Endothelial cell of umbilical vein (primary cell): ENCODE data around the gene DIAPH1. TPM values are rescaled to one million over a fixed set of nuclear protein-coding genes. Genes with fewer than 3 reads are reported as not detected.
A peak's percentile ranks its signal among the peaks of the same experiment; 100 is the strongest.

Experiments
- BruUV-seq: library from RNA; stranded (reverse); fragments of 400-500 nt; replicated peaks from 2 replicates; lab custom pipeline; 2021; lab: Mats Ljungman, UMichigan
- CTCF ChIA-PET: fragments of 300-600, 350-600 bp; sonication (Branson Sonifier 250); formaldehyde crosslinking; loops from one replicate; lab custom pipeline; 2021; ENCODE audit warnings: antibody characterized with exemption, inconsistent platforms; lab: Charles Lee
- POLR2A ChIA-PET: fragments of 300-600, 350-600 bp; sonication (Branson Sonifier 250); formaldehyde crosslinking; loops from one replicate; lab custom pipeline; 2021; ENCODE audit warnings: antibody characterized with exemption, inconsistent platforms; lab: Charles Lee
- DNase-seq: peaks from one replicate; pipeline ENCODE4 v3.0.0-alpha.2; 2011; ENCODE audit warnings: low read depth, low spot score
- FAIRE-seq: peaks from 2 replicates; lab custom pipeline; 2011; peaks lifted over from hg19 to GRCh38; lab: Jason Lieb, UNC
- H2AFZ ChIP-seq: 2 replicates; pipeline ENCODE4 v1.6.0; 2012; ENCODE audit warnings: low read depth, low read length, control low read depth, inconsistent platforms
- H3K27ac ChIP-seq: 2 replicates; pipeline ENCODE4 v1.5.1; 2011; ENCODE audit warnings: low read depth, mild to moderate bottlenecking, control low read depth, low read length, moderate library complexity; ENCODE audit not compliant: insufficient read depth
- H3K27me3 ChIP-seq, 2 experiments: 2 replicates each; pipeline versions ENCODE4 v1.6.0 to v1.6.1; 2011; ENCODE audit warnings: low read length in 2 of 2, mixed read lengths in 1 of 2; ENCODE audit not compliant: control insufficient read depth in 2 of 2, insufficient read depth in 2 of 2
- H3K36me3 ChIP-seq, 2 experiments: 2 replicates in 1 of 2; 3 replicates in 1 of 2; pipeline ENCODE4 v1.5.1; 2011; ENCODE audit warnings: low read length in 2 of 2, mild to moderate bottlenecking in 1 of 2, moderate library complexity in 1 of 2; ENCODE audit not compliant: control insufficient read depth in 2 of 2, insufficient read depth in 2 of 2; ENCODE audit errors: extremely low read depth in 1 of 2
- H3K4me1 ChIP-seq: 3 replicates; pipeline ENCODE4 v1.5.1; 2011; ENCODE audit warnings: mild to moderate bottlenecking, low read length; ENCODE audit not compliant: control insufficient read depth, insufficient read depth; ENCODE audit errors: extremely low read depth
- H3K4me2 ChIP-seq: 2 replicates; pipeline ENCODE4 v1.6.1; 2011; ENCODE audit warnings: low read length, control low read depth, mixed read lengths; ENCODE audit not compliant: insufficient read depth
- H3K4me3 ChIP-seq, 3 experiments: fragments of 200-600 bp in 1 of 3; sonication (generic), shearing (Covaris generic) in 1 of 3; replicated peaks in 1 of 3; 2 replicates each; pipeline ENCODE4 v1.5.1; 2011 to 2016; ENCODE audit warnings: control low read depth in 3 of 3, low read length in 3 of 3, mild to moderate bottlenecking in 2 of 3, inconsistent platforms in 1 of 3, low read depth in 1 of 3, moderate library complexity in 1 of 3; ENCODE audit not compliant: insufficient read depth in 1 of 3
- H3K79me2 ChIP-seq: 2 replicates; pipeline ENCODE4 v1.6.0; 2012; ENCODE audit warnings: low read length, inconsistent platforms; ENCODE audit not compliant: control insufficient read depth, insufficient read depth
- H3K9ac ChIP-seq: replicated peaks from 2 replicates; pipeline ENCODE3; 2011; ENCODE audit warnings: low read length, control low read depth; ENCODE audit not compliant: insufficient read depth; ENCODE audit errors: extremely low read depth
- H3K9me1 ChIP-seq: replicated peaks from 3 replicates; pipeline ENCODE4 v1.6.0; 2011; ENCODE audit warnings: mild to moderate bottlenecking, low read length; ENCODE audit not compliant: control insufficient read depth, insufficient read depth; ENCODE audit errors: extremely low read depth
- H3K9me3 ChIP-seq: replicated peaks from 2 replicates; pipeline ENCODE4 v1.5.1; 2012; ENCODE audit warnings: low read length, inconsistent platforms; ENCODE audit not compliant: control insufficient read depth, insufficient read depth
- H4K20me1 ChIP-seq: replicated peaks from 2 replicates; pipeline ENCODE3; 2011; ENCODE audit warnings: mild to moderate bottlenecking, low read length; ENCODE audit not compliant: control insufficient read depth, insufficient read depth; ENCODE audit errors: extremely low read depth
- EZH2 ChIP-seq: IDR thresholded peaks from 2 replicates; pipeline ENCODE4 v1.6.1; 2012; ENCODE audit warnings: borderline replicate concordance, low read depth, mild to moderate bottlenecking, moderate library complexity, low read length, inconsistent platforms; ENCODE audit not compliant: severe bottlenecking
- FOS ChIP-seq: IDR thresholded peaks from 2 replicates; pipeline ENCODE4 v1.6.1; 2011; ENCODE audit warnings: mild to moderate bottlenecking, low read length, moderate library complexity, borderline replicate concordance; ENCODE audit not compliant: insufficient read depth
- GATA2 ChIP-seq: IDR thresholded peaks from 2 replicates; pipeline ENCODE4 v1.7.0; 2011; ENCODE audit warnings: low read depth, mild to moderate bottlenecking, moderate library complexity, mixed read lengths, low read length; ENCODE audit not compliant: insufficient read length, insufficient read depth
- JUN ChIP-seq: IDR thresholded peaks from 2 replicates; pipeline ENCODE4 v1.6.1; 2011; ENCODE audit warnings: borderline replicate concordance, low read depth; ENCODE audit not compliant: insufficient read length, insufficient read depth
- MAX ChIP-seq: IDR thresholded peaks from 2 replicates; pipeline ENCODE4 v1.6.1; 2011; ENCODE audit not compliant: insufficient read depth, insufficient read length
- POLR2A ChIP-seq: IDR thresholded peaks from 2 replicates; pipeline ENCODE4 v1.6.1; 2012; ENCODE audit warnings: low read depth, mild to moderate bottlenecking, control low read depth, low read length
- POLR2AphosphoS5 ChIP-seq: IDR thresholded peaks from 2 replicates; pipeline ENCODE4 v1.6.1; 2012; ENCODE audit warnings: low read depth, mild to moderate bottlenecking, control low read depth, low read length, moderate library complexity; ENCODE audit not compliant: insufficient read depth
- dilution Hi-C: fragments of 300-500 bp; cut with MboI; formaldehyde crosslinking; loops from one replicate; pipeline ENCODE4 v1.15.0; 2019; ENCODE audit warnings: low sequenced_read_pairs; ENCODE audit not compliant: extremely low pct_ligation_motif_present
- intact Hi-C: fragments of 100-400 bp; cut with micrococcal nuclease; formaldehyde crosslinking; loops from one replicate; pipeline ENCODE4 v1.10.0; 2022
- polyA plus RNA-seq, 4 experiments: library from polyadenylated mRNA; depleted of rRNA in 3 of 4; stranded (reverse) in 3 of 4; unstranded in 1 of 4; fragments of >200 nt; gene quantifications; 2 replicates each; pipeline versions ENCODE4 v1.2.1 to v1.2.3, GENCODE V29; 2011 to 2012; ENCODE audit warnings: missing spikeins in 1 of 4
- total RNA-seq: library from RNA; stranded (reverse); gene quantifications from 2 replicates; pipeline ENCODE4 v1.2.3, GENCODE V29; 2021
- TF ChIP-seq, protein P1 (sequence below), 2 donors: IDR thresholded peaks; 1 replicate in 1 of 2; 2 replicates in 1 of 2; pipeline ENCODE4 v1.5.1; 2011; ENCODE audit warnings: low read length in 2 of 2, mild to moderate bottlenecking in 2 of 2, moderate library complexity in 2 of 2, control low read depth in 1 of 2, inconsistent platforms in 1 of 2, low read depth in 1 of 2; ENCODE audit not compliant: insufficient read depth in 1 of 2; ENCODE audit errors: extremely low read depth in 1 of 2

DIAPH1 gene
- total and polyA plus RNA-seq, 2 donors (not counting 3 experiments of a cell fraction or from before 2014, with no cell fraction given) = 68.6 to 105 TPM

DNA sequence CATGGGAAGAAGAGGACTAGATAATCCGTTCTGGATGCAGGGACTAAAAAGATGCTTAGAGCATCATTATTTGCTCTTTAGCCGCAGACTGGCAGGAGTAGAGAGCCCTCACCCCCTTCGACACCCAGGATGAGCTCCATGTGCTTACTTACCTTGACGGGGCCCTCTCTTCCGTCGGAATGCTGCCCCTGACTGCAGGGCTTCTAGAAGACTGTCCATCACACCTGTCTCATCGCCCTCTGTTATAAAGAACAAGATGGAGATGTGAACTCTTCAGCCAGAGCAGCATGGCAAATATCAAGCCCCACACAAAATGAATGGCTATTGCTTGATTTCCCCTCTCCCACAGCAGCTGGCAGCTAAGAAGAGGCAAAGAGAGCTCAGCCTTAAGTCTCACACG, 94.8 kb downstream of the DIAPH1 start:
- ChIA-PET POLR2A (no interaction called here), CTCF (interaction anchor here (0.7 to 10.9 kb wide), 29 partner anchors 10 to 180 kb away, joined by 3 to 308 read pairs (median 5); partner anchors contain the start of genes PCDHGA10, PCDHGA11, PCDHGA12 and PCDHGA3)
- Histone ChIP-seq H4K20me1 (no peaks in the 10 kb centered on the region), H3K79me2 (no peaks in the 10 kb centered on the region), H3K4me2 (no peak overlapping the region), H2AFZ (no peak overlapping the region), H3K27ac (peak overlapping the region; percentile 22), H3K27me3 (no peaks in the 10 kb centered on the region), H3K9ac (no peak overlapping the region), H3K9me3 (no peaks in the 10 kb centered on the region), H3K36me3 (peaks cover 8 to 19% of the 10 kb centered on the region in 2 experiments), H3K4me1 (peaks cover 29% of the 10 kb centered on the region), H3K9me1 (no peaks in the 10 kb centered on the region), H3K4me3 (no peak overlapping the region)
- FAIRE-seq (no peak), DNase-seq (no peak)
- dilution Hi-C loops = no loop called here
- intact Hi-C loops = loop anchor here (1.0 to 5.0 kb wide), 6 partner anchors 36 to 187 kb away; partner anchors contain the start of genes PCDHGA11, PCDHGA12, PCDHGA2 and PCDHGB7
- TF ChIP-seq, protein P1, sequence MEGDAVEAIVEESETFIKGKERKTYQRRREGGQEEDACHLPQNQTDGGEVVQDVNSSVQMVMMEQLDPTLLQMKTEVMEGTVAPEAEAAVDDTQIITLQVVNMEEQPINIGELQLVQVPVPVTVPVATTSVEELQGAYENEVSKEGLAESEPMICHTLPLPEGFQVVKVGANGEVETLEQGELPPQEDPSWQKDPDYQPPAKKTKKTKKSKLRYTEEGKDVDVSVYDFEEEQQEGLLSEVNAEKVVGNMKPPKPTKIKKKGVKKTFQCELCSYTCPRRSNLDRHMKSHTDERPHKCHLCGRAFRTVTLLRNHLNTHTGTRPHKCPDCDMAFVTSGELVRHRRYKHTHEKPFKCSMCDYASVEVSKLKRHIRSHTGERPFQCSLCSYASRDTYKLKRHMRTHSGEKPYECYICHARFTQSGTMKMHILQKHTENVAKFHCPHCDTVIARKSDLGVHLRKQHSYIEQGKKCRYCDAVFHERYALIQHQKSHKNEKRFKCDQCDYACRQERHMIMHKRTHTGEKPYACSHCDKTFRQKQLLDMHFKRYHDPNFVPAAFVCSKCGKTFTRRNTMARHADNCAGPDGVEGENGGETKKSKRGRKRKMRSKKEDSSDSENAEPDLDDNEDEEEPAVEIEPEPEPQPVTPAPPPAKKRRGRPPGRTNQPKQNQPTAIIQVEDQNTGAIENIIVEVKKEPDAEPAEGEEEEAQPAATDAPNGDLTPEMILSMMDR (IDR thresholded peaks at IDR 0.05; ENCODE audit: extremely low read depth in 1 of 2, insufficient read depth in 1 of 2, low read depth in 1 of 2, low read length in 2 of 2) = no peak
- no peak for TF ChIP-seq GATA2
- BruUV-seq = no TSS peak

GRCh38 chr5:141522301-141522700, 96.5 kb downstream of the DIAPH1 start:
- peak overlapping the region; percentile 84 for H3K27ac ChIP-seq

More at GRCh38 chr5:141522301-141522700, 96.5 kb downstream of the DIAPH1 start:
- Histone ChIP-seq H4K20me1 (no peaks in the 10 kb centered on the region), H3K27me3 (no peaks in the 10 kb centered on the region), H2AFZ (no peak overlapping the region), H3K4me3 (no peak overlapping the region), H3K9ac (no peak overlapping the region), H3K9me1 (no peaks in the 10 kb centered on the region), H3K4me1 (peaks cover 29% of the 10 kb centered on the region), H3K9me3 (no peaks in the 10 kb centered on the region), H3K79me2 (no peaks in the 10 kb centered on the region), H3K4me2 (no peak overlapping the region), H3K36me3 (peaks cover 8 to 14% of the 10 kb centered on the region in 2 experiments)
- BruUV-seq = no TSS peak
- CTCF ChIA-PET = interaction anchor here (1.2 to 10.9 kb wide), 13 partner anchors 9 to 115 kb away, joined by 4 to 308 read pairs (median 19); partner anchors contain the start of genes PCDHGA10, PCDHGA11, PCDHGA12 and PCDHGB6
- POLR2A ChIA-PET = interaction anchor here (1.1 to 1.2 kb wide), 2 partner anchors 38 to 46 kb away, joined by 3 to 5 read pairs; partner anchors contain the start of genes PCDHGC3 and PCDHGC4
- no peak for TF ChIP-seq MAX
- TF ChIP-seq POLR2AphosphoS5 = no peak
- TF ChIP-seq EZH2 = no peak
- no peak for TF ChIP-seq GATA2
- no peak for TF ChIP-seq JUN
- TF ChIP-seq POLR2A = no peak
- no peak for TF ChIP-seq FOS
- dilution Hi-C loops = no loop called here
- FAIRE-seq (no peak), DNase-seq (peak; percentile 62)
- intact Hi-C loops = loop anchor here (5.0 kb wide), 1 partner anchor 185 kb away; the partner anchor contains the start of gene PCDHGA2
